ENCODE measurements around the gene RTRAF.
A peak's percentile ranks its signal among the peaks of the same experiment; 100 is the strongest.

The RTRAF gene

GRCh38 chr14:52020866-52021717, 31.7 kb downstream of the RTRAF start:
- DNase-seq (ENCODE audit: low spot score): no peak

- no peak for DNase-seq (ENCODE audit: low spot score)
These were observed 32.7 kb downstream of the RTRAF start for GRCh38 chr14:52021957-52022600.

- no peak for DNase-seq (ENCODE audit: low spot score)
These were observed 34.2 kb downstream of the RTRAF start for GRCh38 chr14:52023518-52023917.

GRCh38 chr14:52025310-52025709, 36.0 kb downstream of the RTRAF start:
- no peak for DNase-seq (ENCODE audit: low spot score)

DNA sequence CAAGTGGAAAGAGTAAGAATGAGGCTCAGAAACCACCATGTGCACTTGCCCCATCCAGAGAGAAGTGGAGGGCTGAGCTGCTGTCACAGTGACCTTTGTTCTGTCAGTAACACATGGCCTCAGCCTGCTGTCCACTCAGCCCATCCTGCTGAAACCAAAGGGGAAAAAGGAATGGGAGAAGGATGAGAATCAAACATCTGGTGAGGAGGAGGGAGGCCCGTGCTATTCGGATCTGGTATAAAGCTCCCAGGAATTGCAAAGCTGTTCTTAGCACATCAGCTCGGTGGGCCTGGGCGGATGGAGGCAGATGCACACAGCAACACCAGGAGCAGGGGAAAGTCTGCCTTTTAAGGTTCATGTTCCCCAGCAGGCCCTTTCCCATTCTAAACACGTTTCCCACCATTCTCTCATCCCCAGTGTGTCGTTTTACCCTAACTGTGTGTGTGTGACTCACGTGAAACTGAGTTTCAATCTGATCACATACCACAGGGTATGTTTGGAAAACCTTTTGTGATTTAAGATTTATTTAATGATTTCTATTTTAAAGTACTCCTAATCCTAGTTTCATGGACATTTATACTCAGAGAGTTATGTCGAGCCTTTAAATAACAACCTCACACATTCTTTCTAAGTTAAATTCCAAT, 36.8 kb downstream of the RTRAF start:
- DNase-seq (ENCODE audit: low spot score): peak; percentile 21

GRCh38 chr14:52026901-52027300, 37.6 kb downstream of the RTRAF start:
- DNase-seq (ENCODE audit: low spot score): peak; percentile 81

GRCh38 chr14:52029881-52030280, 40.5 kb downstream of the RTRAF start:
- DNase-seq (ENCODE audit: low spot score): no peak

GRCh38 chr14:52031781-52032180, 42.4 kb downstream of the RTRAF start:
- no peak for DNase-seq (ENCODE audit: low spot score)

DNA sequence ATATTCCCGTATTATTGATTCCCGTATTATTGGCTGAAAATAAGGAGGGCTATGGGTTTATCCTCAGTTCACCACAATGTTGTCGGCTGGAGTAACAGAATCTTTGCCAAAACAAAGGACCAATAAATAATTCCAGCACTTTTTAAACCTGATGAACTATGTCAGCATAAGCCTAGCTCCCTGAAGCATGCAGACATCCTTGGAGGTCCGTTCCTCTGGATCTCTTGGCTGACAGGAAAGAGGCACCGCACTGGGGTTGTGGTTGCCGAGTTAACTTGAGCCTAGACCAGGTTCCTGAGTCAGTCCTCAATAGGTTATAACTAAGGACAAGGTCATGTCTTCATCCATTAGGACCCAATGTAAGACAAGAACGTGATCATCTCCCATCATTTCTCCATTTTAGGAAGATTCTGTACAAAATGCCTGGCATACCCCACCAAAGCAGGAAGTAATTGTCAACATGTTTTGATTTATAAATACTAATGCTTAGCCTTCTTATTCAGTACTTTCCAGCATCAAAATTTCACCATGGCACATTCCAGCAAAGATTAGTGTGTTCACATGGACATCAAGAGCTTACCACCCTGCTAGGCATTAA, 43.0 kb downstream of the RTRAF start:
- DNase-seq (ENCODE audit: low spot score): no peak

DNA sequence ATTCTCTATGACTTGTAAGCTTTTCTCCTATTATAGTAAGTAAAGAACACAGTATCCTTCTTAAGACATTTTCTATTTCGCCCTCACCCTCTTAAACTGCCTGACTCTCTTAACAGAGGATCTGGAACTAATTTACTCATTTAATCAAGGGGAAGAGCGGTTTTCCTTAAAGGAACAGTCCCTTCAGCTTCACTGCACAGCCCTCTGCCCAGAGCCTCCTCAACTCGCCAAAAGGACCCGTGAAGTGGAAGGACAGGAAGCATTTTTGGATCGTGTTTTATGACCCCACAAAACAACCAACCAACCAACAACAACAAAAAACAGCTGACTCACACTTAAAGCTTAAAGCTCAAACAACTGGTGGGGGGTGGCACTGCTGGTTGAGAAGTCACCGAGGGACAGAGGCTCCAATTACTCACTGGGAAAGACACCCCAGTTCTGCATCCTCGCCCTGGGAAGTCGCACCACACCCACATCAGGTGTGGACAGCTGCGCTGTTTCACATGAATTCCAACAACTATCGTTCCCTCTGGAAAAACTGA, 43.8 kb downstream of the RTRAF start:
- DNase-seq (ENCODE audit: low spot score): no peak

GRCh38 chr14:52039124-52039815, 49.9 kb downstream of the RTRAF start:
- no peak for DNase-seq (ENCODE audit: low spot score)

DNA sequence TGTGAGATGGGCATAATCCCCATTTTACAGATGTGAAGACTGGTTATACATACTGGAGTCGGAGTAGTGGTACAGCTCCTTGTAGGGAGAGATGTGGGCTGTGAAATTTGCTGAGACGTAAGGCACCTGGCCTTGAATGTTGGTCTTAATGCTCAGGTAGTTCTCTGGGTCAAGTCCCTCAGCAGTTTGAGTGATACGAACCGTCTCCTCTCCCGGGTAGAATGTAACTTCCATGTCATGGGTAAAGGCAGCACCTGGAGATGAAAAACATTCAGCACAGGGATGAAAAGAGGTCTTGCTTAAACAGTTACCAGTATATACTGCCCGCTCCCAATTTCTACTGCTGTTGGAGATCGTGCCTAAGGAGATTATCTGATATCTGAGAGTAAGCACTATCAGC, 51.3 kb downstream of the RTRAF start:
- no peak for DNase-seq (ENCODE audit: low spot score)

GRCh38 chr14:52042371-52043289, 53.3 kb downstream of the RTRAF start:
- DNase-seq (ENCODE audit: low spot score): no peak

DNA sequence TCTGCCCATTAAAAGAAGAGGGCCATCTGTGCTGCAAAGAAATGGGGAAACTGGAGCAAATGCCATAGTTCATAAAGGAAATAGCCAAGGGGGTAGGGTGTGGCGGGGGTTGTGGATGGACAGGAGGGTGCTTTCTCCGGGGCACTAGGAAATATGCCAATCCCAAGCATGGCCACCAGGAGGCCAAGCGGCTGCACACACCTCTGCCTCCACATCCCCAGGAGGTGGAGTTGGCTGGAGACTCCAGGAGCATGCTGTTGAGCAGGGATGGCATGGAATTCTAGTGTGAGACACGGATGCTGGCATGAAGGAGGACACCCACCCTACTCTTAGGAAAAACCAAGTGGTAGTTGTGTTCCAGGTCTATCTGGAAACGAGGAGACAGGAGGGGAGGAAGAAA, 54.3 kb downstream of the RTRAF start:
- no peak for DNase-seq (ENCODE audit: low spot score)

GRCh38 chr14:52044791-52045522, 55.6 kb downstream of the RTRAF start:
- DNase-seq (ENCODE audit: low spot score): no peak

DNA sequence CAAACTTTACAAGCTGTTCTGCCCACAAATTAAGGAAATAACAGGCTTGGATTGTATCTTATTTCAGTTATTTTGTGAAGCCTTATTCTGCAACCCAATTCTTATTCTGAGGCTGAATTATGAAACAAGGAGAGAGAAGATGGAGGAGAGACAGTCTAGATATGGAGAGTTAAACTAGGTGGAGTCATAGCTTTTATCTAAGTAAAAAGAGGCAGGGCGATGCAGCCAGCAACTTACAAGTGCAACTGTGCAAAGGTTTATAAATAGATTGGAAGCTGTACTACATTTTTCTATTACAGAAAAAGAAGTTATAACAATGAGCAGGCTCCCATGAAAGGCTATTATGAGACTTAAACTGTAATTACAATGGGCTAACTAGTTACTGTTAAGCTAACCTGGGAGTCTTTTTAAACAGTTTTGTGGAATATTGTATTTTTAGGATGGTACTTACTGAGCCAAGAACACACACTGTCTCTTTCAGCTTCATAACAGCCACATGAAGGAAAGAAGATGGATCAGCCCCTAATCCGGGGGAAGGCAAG, 57.1 kb downstream of the RTRAF start:
- no peak for DNase-seq (ENCODE audit: low spot score)

- DNase-seq (ENCODE audit: low spot score): no peak
These were observed 58.8 kb downstream of the RTRAF start for GRCh38 chr14:52048116-52048515.

DNA sequence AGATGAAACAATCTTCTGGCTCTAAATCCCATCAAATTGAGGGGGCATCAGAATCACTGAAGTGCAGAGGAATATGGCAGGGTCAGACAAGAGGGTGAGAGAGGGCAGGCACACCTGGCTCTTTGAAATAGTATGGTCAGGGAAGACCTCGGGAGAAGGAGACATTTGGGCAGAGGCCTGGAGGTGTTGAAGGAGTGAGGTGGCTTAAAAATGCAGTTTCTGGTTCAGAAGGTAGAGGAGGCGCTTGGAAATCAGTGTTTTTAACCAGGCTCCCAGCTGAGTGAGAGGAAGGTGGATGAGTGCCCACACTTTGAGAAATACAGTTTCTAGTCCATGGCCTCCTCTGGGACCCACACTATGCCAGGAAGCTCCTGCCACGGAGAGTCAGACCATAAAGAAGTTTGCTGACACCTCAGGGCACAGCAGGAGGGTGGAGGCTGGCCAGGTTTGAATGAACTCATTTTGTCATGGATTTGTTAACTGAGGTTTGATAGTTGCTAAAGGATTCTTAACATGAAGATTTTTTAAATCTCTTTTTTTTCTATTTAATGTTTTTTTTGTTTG, 59.4 kb downstream of the RTRAF start:
- no peak for DNase-seq (ENCODE audit: low spot score)

DNA sequence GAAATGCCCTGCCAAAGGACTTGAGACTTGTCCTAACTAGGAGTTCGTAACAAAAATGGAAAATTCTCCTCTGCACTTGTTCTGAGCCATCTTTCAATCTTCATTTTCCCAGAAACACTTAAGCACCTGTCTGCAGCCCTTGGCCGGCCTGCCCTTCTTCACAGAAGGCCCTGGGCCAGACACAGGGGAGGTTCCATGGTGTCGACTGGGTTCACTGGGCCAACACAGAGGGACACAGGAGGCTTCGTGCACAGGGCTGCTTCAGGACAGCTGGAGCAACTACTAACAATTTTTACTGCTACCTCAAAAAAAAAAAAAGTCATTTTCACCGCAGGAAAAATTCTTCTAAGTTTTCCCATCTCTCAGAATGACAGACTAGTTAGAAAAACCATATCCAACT, 59.9 kb downstream of the RTRAF start:
- no peak for DNase-seq (ENCODE audit: low spot score)
